ENCODE data around the gene ABTB2.
"Not testable (repeated sequence)": the region's sequence is repeated elsewhere in the genome, so short reads cannot be mapped to it uniquely, and the experiment has no call there.

The ABTB2 gene

DNA sequence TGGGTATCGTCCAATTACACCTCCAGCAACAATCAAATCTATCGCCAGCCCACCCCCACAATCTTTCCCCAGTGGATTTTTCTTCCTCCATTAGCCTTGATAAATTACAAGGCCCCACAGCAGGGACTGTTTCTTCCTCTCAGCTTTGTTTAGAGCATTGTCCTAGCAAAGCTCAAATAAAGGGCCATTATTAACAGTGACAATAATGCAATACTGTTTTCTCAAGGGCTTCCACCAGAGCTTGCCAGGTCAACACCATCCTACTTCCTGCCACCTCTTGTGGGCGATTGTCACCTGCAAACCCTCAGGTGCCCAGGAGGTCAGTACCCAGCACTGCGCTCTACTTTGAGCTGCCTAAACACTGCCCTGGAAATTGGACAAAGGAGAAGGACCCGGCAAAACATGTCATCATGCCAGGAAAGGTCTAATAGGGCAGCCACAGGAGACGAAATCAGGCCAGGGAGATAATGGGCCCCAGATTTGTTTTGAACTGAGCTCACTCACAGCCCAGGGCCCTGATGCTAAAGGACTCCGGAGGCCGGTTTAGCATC is 95.2 kb downstream of the ABTB2 start:
- no peak for DNase-seq

DNA sequence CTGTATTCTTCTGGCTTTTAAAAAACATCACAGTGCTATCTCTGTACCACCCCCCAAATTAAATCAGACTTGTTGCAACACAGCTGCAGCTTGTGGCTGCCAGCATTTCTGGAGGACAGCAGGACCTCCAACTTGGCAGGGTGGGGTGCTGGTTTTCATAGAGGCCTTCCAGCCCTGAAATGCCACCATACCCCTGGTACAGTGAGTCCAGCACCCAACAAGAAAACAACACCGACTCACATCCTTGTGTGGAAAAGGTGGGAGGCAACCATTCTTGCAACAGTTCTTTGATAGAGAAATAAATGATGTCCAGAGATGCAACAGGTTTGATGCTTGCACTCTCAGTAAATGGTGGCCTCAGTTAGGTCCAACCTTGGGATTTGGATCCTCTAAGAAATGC is 96.0 kb downstream of the ABTB2 start:
- no peak for DNase-seq

DNA sequence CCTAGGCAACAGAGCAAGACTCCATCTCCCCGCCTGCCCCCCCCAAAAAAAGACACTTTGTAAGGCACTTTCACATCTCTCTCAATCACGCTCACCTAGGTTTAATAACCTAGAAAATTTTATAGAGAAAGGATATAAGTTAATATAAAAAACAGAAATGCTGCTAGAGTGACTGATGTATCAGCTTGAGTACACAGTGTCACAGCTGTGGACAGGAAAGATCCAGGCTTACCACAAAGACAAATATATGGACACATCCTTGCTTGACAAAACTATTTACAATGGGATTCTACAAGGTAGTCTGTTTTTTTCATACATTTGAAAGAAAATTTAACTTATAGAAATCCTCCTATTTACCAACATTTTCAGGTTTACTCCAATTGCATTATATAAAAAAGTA is 96.7 kb downstream of the ABTB2 start:
- no peak for DNase-seq

DNA sequence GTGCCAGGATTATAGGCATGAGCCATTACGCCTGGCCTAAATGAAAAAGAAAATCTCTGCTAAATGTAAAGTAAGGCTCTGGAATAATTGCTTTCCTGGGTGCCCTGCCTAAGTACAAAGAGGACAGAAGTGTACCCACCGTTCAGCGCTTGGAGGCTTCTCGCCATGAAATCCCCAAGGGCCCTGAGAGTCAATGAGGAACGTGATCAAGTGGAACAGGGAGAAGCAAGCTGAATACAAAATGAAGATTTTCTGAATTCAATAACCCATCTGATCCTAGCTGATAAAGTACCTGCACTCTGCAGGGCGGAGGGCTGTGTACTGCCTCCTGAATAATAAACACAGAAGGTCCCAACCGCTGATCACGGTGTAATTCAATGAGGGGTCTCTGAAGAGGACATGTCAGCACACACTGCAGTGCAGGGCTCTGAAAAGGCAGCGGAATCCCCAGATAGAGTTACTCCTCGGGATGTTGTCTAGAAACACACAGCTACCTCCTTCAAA is 97.7 kb downstream of the ABTB2 start:
- DNase-seq: no peak

DNA sequence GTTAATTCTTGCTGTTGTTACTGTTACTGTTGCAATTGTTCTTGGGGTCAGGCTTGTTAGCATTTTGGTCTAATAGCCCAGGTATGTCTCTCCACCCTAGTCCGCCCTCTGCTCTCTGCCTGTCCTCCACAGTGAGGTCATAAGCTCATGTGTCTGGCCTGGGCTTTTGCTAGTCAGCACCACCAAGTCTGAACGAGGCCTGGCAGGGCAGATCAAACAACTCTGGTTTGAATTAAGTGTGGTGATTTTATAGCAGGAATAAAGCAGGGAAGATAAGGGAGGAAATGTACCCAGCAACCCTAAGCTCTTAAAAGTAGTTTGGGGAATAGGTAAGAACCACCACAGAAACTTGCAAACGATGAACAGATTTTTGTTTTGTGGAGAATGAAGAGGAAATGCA is 98.7 kb downstream of the ABTB2 start:
- no peak for DNase-seq

DNA sequence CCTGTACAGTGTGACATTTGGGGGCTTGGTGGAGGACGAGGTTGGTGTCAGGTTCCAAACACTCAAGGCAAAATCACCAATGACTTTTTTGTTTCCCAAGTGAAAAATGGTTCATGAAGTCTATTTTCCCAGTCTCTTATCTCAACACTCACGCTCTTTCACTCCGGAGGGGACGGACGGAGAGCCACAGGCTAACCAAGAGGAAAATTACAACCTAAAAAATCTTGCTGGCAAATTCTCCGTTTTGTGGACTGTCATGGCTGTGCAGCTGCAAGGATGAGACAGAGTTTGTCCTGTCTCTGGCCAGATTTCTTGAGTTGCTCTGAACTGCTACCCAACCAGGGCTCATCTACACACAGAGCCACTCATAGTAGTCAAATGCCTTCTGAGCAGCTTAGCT is 101.2 kb downstream of the ABTB2 start:
- no peak for DNase-seq

DNA sequence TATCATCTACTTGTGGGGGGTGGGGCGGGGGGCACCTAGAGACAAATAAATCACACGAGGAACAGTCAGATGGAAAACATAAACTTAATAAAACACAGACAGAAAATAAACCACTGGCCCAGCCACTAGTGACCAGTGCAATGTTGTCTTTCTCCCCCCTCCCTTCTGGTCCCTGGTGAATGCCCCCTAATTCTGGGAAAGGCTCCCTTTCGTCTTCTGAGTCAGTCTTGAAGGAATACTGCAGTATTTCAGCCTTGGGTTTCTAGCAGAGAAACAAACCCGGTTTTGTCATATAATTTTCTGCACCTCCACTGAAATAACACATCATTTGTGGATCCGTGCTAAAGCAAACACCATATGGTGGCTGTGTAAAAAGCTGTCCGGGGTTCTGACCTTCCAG is 101.7 kb downstream of the ABTB2 start:
- DNase-seq: no peak

DNA sequence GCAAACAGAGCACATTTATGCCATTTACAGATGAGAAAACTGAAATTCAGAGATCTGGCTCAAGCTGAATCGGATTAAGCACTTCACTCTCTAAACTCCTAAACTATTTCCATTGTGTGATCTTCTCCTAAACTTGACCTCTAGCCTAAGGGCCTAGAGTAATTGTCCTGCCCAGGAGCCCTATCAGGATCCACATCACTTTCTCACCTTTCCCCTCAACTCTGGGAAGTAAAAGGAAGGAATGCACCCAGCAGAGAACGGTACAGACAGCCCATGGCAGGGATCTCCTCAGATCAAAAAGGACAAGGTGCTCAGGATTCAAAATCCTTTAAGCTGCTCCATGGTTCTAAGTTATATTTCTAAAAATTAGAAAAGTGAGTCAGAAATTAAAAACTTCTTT is 102.7 kb downstream of the ABTB2 start:
- DNase-seq: no peak

DNA sequence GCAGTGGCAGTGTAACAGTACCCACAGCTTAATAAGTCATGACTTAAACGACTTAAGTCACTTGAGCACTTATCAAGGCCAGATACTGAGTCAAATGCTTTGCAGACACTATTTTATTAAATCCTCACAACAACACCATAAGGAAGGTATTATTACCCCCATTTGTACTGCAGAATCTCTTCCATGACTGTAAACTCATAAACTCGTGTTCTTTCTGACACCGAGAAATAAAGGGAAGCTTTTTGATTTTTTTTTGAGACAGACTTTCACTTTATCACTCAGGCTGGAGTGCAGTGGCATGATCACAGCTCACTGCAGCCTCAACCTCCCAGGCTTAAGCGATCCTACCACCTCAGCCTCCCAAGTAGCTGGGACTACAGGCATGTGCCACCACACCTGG is 103.8 kb downstream of the ABTB2 start:
- no peak for DNase-seq

DNA sequence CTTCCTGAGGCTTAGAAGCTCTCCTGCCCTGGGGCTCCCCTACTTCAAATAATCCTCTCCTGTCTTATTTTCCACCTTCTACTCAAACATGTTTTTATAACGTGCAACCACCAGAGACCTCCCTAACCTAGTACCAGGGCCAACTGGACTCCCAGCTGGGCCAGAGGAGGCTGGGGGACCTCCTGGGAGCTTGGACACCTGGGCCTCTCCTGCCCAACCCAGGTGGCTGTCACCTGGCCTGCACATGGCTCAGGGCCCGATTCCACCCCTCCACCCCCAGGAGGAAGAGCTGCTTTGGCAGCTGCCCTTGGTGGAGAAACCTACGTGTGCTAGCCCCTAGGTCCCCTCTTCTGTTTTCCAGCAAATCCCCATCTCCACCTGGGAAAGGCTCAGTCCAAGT is 105.2 kb downstream of the ABTB2 start:
- DNase-seq: no peak

DNA sequence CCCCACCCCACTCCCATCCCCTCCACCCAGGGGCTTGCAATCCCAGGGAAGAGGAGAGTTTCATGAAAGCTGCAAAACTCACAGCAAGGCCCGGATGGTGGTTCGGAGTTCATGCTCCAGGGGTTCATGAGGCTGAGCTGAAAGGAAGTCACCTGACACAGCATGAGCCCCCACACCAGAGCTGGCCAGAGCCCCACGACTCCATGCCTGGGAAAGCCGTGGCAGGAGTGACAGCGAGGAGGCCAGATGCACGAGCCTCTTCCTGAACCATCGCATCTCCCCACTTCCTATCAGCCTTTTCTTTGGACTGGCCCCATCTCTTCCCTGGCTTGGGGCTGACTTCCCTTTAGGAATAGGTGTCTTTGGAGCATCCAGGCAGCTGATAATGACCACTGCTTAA is 105.8 kb downstream of the ABTB2 start:
- DNase-seq: no peak

DNA sequence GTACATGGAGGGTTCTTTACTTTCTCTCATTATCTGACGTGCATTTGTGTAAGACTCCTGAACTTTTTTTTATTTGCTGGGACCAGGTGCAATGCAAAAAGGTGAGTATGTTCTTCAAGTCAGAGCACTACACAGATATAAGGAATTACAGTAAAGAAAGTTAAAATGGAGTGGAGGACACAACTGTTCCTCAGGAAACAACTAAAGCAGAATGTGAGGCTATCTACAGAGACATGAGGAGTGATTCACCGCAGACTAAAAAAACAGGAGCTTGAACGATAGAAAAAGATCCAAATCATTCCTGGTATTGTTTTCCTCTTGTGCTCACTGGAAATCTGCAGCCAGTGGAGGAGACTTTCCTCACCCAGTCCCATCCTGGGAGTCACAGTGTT is 106.2 kb downstream of the ABTB2 start:
- DNase-seq: peak; percentile 66

DNA sequence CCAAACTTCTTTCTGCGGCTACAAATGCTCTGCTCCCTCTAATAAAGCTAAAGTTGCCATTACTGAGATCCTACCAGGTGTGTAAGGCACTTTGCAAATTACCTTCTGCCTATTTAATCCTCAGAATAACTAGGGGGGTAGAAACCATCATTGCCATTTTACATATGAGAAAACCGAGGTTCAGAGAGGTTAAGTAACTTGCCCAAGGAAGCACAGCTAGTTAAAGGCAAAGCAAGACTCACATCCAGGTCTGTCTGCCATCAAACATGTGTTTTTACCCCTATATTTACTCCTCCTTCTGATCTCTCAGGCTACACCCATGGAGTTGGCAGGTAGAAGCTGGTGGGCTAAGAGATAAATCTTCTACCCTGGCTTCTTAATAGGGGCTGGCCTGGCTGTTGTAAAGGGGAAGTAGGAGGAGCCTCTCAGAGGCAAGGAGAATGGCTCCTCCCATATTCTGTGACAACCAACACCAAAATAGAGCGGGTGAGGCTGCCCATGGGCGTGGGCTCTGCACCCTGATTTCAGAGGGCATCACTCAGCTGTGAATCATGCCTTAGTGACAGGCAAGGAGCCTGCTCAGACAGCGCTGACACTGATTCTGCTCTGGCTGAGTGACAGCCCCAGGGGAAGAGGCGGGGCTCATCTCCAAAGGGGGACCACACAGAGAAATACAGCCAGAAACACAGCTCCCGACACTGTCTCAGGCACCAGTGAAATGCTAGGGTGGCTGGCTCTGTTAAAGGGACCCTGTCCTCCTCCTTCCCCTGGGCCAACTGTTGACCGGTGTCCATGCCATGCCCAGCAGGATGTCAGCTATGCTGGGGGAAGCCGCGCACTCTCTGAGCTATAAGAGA is 106.8 kb downstream of the ABTB2 start:
- DNase-seq: peak; percentile 84

DNA sequence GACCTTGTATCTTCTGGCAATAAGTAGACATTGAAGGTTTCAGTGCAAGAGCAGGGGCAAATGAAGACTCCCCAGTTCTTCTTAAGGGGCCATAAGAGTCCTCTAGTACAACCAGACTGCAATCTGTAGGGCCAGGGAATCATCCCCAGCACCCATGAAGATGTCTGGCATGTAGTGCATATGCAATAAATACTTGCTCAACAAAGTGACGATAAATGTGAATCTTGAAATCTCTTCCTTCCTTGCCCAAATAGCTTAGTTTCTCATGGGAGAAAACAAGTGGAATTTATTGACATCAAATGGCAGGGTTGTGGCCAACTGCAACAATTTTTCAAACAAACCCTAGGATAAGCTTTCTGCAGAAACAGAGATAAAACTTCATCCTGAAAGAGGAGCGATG is 107.6 kb downstream of the ABTB2 start:
- DNase-seq: no peak

DNA sequence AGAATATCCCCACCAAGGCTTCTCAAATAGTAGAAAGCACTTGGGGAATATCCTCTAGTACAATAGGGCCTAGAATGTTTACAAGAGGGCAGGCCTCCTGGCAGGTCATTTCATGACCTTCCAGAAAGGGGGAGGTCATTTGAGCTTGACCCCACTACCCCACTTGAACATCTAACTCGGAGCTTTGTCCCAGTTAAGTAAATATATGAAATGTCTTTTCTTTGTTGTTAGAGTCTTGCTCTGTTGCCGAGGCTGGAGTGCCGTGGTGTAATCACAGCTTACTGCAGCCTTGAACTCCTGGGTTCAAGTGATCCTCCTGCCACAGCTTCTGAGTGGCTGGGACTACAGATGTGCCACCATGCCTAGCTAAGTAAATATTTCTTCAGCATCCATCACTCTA is 108.4 kb downstream of the ABTB2 start:
- DNase-seq: no peak

DNA sequence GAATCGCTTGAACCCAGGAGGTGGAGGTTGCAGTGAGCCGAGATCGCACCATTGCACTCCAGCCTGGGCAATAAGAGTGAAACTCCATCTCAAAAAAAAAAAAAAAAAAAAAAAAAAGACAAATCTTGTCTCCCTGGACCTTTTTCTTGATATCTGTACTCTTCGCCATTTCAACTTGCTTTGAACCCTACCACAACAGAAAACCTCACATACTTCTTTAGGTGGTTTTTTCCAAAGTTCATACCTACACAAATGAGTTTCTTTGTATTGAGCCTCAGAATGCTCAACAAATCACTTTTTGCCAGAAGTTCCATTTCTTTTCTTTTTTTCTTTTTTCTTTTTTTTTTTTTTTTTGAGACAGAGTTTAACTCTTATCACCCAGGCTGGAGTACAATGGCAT is 111.3 kb downstream of the ABTB2 start:
- not testable (repeated sequence) for DNase-seq

DNA sequence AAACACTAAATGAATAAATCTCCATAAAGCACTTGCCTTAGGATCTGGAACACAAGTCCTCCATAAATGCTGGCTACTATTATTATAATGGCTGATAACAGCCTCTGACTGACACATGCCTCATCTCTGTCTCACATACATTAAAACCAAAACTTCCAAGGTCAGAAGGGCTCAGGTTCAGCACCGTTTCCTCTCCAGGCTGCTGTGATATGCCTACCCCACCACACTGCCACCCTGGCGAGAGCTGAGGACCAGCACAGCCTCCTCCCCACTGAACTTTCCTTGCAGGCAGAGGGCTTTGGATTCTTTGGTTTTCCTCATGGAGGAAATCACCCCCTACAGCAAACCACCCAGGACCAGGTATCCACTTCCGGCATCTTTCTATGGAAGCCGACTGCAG is 112.8 kb downstream of the ABTB2 start:
- no peak for DNase-seq

DNA sequence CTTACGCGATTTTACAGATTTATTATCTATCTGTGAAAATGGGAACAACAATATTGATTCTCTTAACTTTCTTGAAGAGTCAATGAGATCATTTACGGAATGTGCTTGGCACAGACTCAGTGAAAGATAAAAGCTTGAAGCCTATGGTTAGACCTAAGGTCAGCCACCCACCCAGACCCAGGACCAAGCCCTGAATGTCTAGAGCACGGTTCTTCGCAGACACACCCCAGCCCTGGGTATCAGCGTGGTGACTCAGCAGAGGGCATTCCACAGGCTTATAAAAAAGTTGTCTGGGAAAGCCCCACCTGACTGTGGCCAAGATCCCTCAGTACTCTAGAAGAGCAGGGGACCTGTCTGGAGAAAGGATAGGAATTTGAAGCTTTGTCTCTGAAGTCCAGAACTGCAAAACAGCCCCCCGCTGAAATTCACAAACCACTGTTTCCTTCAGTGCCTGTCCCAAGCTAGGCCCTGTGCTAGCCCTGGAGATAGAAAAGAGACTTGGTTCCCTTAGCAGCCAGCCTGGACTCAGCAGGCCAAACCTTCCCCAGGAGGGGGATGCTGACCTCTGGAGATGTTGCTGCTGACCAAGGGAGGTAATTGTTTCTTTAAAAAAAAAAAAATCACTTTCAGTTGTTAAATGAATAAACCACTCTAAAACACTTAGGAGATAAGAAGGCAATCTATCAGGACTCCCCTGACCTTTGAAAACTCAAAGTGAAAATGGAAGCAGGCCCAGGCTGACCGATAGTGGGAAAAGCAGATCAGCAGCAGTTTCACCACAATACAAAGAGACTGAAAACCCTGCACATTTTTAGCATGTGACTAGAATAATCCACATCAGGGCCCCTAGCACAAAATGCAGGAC is 114.0 kb downstream of the ABTB2 start:
- DNase-seq: peak; percentile 65

DNA sequence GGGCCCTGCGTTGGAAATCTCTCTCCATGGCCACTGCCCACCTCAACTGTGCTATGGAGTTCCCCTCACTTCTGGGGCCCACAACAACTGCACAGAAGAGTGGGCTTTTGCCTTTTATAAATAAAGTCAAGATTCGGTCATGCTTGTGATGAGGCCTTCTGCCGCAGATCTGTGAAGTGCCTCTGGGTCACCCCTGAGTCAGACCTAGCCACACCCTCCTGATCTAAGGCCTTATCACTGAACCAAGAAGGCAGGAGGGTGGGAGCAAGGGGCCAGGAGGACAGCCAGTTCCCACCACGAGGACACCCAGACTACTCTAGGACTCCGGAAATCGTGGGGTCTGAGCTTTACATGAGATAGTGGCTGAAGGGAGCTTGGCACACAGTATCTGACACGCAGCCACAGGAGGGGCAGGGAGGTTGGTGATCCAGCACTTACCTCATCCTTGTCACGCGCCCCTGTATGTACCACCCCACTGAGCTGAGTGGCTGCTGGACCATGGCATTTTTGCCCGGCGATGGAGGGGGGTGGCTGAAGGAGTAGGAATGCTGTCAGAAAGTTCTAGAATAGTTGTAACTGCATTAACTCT is 115.7 kb downstream of the ABTB2 start:
- DNase-seq: no peak

DNA sequence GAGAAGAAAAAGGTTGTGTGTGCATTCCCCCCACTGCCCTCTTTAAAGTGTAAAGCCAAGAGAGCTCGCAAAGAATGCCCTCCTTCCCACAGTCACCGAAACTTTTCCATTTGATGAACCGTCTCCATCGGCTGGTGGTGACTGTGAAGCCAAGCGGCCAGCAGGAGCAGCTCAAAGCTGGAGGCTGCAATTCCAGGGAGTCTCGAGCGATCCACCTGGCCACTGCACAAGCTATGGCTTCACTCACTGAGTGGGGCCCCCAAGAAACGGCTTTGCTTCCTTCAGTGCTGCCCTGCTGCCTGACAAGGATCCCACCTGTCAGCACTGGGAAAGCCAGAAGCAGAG is 117.7 kb downstream of the ABTB2 start:
- no peak for DNase-seq

DNA sequence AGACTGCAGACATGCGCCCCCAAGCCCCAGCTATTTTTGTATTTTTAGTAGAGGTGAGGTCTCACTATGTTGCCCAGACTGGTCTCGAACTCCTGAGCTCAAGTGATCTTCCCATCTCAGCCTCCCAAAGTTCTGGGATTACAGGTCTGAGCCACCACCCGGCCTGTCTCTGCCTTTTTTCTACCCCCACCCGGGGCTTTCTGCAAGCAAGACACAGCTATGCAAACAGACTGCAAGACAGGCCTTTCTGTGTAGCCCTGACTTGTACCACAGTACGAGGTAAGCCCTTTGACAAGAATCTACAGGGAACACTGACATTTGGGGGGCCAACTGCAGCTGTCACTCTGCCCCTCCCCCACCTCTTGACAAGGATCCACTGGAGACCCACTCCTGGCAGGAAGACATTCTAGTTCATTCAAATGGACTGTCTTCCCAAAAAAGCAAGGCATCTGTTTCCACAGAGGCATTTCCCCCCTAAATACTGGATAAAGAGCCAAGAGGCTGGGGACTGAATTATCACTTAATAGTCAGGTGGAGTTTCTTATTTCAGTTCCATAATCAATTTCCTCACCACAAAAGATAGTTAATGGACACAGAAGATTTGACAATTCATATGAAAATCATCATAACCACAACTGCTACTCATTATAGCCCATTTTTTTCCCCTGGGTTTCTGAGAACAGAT is 118.2 kb downstream of the ABTB2 start:
- no peak for DNase-seq

DNA sequence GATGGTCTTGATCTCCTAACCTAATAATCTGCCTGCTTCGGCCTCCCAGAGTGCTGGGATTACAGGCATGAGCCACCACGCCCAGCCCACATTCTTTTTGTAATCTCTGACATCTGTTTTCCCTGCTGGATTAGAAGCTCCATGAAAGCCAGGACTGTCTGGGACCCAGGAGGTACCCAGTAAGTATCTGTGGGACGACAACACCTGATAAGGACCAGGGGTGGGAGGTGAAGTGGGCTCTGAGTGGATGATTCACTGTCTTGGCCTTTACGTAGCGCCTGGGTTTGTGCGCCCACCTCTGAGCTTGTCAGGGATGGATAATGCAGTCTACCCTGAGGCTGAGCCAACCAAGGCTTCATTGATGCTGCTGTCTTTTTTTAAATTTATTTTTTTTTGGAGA is 118.8 kb downstream of the ABTB2 start:
- DNase-seq: no peak

DNA sequence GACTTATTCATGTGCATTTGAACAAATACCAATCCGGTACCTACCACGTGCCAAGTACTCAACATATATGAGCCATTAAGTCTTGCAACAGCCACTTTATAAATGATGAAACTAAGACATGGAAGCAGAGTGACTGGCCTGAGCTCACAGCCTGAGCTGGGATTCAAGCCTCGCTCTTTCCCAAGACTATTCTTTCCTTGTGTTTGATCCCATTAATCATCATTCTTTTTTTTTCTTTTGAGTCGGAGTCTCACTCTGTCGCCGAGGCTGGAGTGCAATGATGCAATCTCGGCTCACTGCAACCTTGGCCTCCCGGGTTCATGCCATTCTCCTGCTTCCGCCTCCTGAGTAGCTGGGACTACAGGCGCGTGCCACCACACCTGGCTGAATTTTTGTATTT is 119.3 kb downstream of the ABTB2 start:
- no peak for DNase-seq

All from fibroblast of skin of back (primary cell).